A549 treated with RU486 at 1 μM for 4 hours (cell line): ENCODE results near the gene DCLRE1B. TPM values are rescaled to one million over a fixed set of nuclear protein-coding genes. Genes with fewer than 3 reads are reported as not detected.

ENCODE experiments used
- total RNA-seq: library from RNA; stranded (reverse); fragments of 200-300 nt; extraction: Qiagen RNA extraction; gene quantifications from 5 replicates; pipeline ENCODE4 v1.2.3, GENCODE V29; 2022; ENCODE audit warnings: low read depth

Gene DCLRE1B
- total RNA-seq, result 8.5 to 10.2 TPM (median 9.2 TPM) in 5 replicates

GRCh38 chr1:113904674-113905434, at the start of gene DCLRE1B, which contains the start of gene AP4B1:
Gene DCLRE1B (plus strand): TSS chr1:113905326. CDS start chr1:113905587, 261 bp downstream.
Gene AP4B1 (minus strand): TSS chr1:113904799. CDS start chr1:113904717, 82 bp downstream.

GRCh38 chr1:113871597-113872113, 33.5 kb upstream of the DCLRE1B start, which contains the start of gene PTPN22:
Gene PTPN22 (minus strand): TSS chr1:113871712.

GRCh38 chr1:113887402-113888175, 17.5 kb upstream of the DCLRE1B start, which contains the start of gene BCL2L15:
Gene BCL2L15 (minus strand): TSS chr1:113887581. CDS start chr1:113887375, 206 bp downstream.

GRCh38 chr1:113928941-113929749, 24.0 kb downstream of the DCLRE1B start, which contains the start of gene HIPK1:
Gene HIPK1 (plus strand): TSS chr1:113929324.

Other genes starting within 250 kb of the DCLRE1B start
- 14.5 to 17.8 TPM (median 16.2 TPM) in 5 replicates for gene PHTF1, start 145.8 kb upstream of the DCLRE1B start, total RNA-seq
- gene RSBN1, start 92.8 kb upstream of the DCLRE1B start, total RNA-seq, result 3.4 to 3.9 TPM (median 3.8 TPM) in 5 replicates
- gene PTPN22, start 33.6 kb upstream of the DCLRE1B start, total RNA-seq, result 0.07 TPM in 1 of 5 replicates, not detected in the others
- gene BCL2L15, start 17.7 kb upstream of the DCLRE1B start, total RNA-seq, result 0.36 to 0.94 TPM (median 0.62 TPM) in 5 replicates
- gene AP4B1, start 527 bp upstream of the DCLRE1B start, total RNA-seq, result 9.2 to 10.9 TPM (median 10.0 TPM) in 5 replicates
- 13.7 to 16.5 TPM (median 15.7 TPM) in 5 replicates for gene HIPK1, start 24.0 kb downstream of the DCLRE1B start, total RNA-seq
- 3.7 to 4.8 TPM (median 4.0 TPM) in 5 replicates for gene OLFML3, start 74.1 kb downstream of the DCLRE1B start, total RNA-seq
- 0.29 to 0.72 TPM (median 0.49 TPM) in 5 replicates for gene SYT6, start 248.5 kb downstream of the DCLRE1B start, total RNA-seq